ENCODE results near the gene CCDC197.

The CCDC197 gene

GRCh38 chr14:93959239-93960107, 37.6 kb upstream of the CCDC197 start (continued):
- no peak for TF ChIP-seq ZNF18 (tag by site-specific recombination; IDR thresholded peaks at IDR 0.05)
- no peak for TF ChIP-seq ZNF677 (tag by site-specific recombination; IDR thresholded peaks at IDR 0.05)
- TF ChIP-seq ZNF571 (tag by site-specific recombination; IDR thresholded peaks at IDR 0.05): no peak
- TF ChIP-seq GLIS1 (tag by site-specific recombination; IDR thresholded peaks at IDR 0.05): peak; percentile 84
- TF ChIP-seq ZNF391 (tag by site-specific recombination; IDR thresholded peaks at IDR 0.05; ENCODE audit: borderline replicate concordance, low read depth): no peak
- no peak for TF ChIP-seq ZNF292 (tag by site-specific recombination; IDR thresholded peaks at IDR 0.05; ENCODE audit: borderline replicate concordance, low read depth)
- TF ChIP-seq ZSCAN30 (tag by site-specific recombination; IDR thresholded peaks at IDR 0.05): no peak
- TF ChIP-seq ZNF660 (tag by site-specific recombination; IDR thresholded peaks at IDR 0.05): peak; percentile 37; the same call in 1 of the 2 replicates
- no peak for TF ChIP-seq ZNF560 (tag by site-specific recombination; IDR thresholded peaks at IDR 0.05; ENCODE audit: borderline replicate concordance)
- no peak for TF ChIP-seq ZNF10 (tag by site-specific recombination; IDR thresholded peaks at IDR 0.05)
- TF ChIP-seq IKZF3 (tag by site-specific recombination; IDR thresholded peaks at IDR 0.05): no peak
- TF ChIP-seq GLI2 (tag by site-specific recombination; IDR thresholded peaks at IDR 0.05; ENCODE audit: borderline replicate concordance, low read depth): no peak
- TF ChIP-seq KLF1 (tag by site-specific recombination; IDR thresholded peaks at IDR 0.05): peak; percentile 78
- TF ChIP-seq REST (tag by site-specific recombination; IDR thresholded peaks at IDR 0.05): no peak
- no peak for TF ChIP-seq ZNF654 (tag by site-specific recombination; IDR thresholded peaks at IDR 0.05; ENCODE audit: low read depth)
- no peak for TF ChIP-seq OSR2 (tag by site-specific recombination; IDR thresholded peaks at IDR 0.05)
- TF ChIP-seq ZFP3 (tag by site-specific recombination; IDR thresholded peaks at IDR 0.05; ENCODE audit: low read depth): no peak
- no peak for TF ChIP-seq ZNF747 (tag by site-specific recombination; IDR thresholded peaks at IDR 0.05)
- TF ChIP-seq ZBTB10 (tag by site-specific recombination; IDR thresholded peaks at IDR 0.05): peak; percentile 69
- no peak for TF ChIP-seq ZNF274 (IDR thresholded peaks at IDR 0.05; ENCODE audit: low read length)
- TF ChIP-seq ZNF274 (tag by site-specific recombination; IDR thresholded peaks at IDR 0.05; ENCODE audit: borderline replicate concordance): no peak
- no peak for TF ChIP-seq PRDM2 (tag by site-specific recombination; IDR thresholded peaks at IDR 0.05; ENCODE audit: borderline replicate concordance)
- TF ChIP-seq ZNF510 (tag by site-specific recombination; IDR thresholded peaks at IDR 0.05; ENCODE audit: insufficient replicate concordance): no peak
